Astrocyte of the hippocampus (primary cell): Measurements from ENCODE around the gene ITSN1.
A peak's percentile ranks its signal among the peaks of the same experiment; 100 is the strongest.
"Not testable (repeated sequence)": the region's sequence is repeated elsewhere in the genome, so short reads cannot be mapped to it uniquely, and the experiment has no call there.

Experiments used
- DNase-seq: peaks from one replicate; pipeline ENCODE4 v3.0.0; 2011; ENCODE audit warnings: low read depth, low spot score

Gene ITSN1

GRCh38 chr21:33642027-33642895 is at the start of gene ITSN1:
ITSN1 (plus strand) TSS chr21:33642501; CDS start chr21:33718829, 76,328 bp downstream.
- peak; percentile 100 for DNase-seq

DNA sequence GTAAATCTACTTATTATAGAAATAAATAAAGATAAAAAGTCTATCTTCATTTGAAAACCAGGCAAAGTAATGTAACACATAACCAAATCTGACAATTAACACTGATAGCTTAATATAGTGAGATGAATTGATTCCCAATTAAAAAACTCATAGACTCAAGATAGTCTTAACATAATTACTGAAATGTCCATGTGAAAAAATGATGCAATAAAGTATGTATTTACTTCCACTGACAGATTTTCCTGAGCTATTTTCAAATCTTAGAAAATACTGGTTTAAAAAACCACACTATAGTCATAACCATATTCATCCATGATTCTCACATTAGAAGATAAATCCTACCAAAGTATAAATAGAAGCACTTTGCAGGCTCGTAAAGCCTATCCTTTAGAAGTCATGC is 44.2 kb upstream of the ITSN1 start:
- DNase-seq = no peak

- no peak for DNase-seq
These were observed 33.7 kb upstream of the ITSN1 start for GRCh38 chr21:33608559-33608958.

DNA sequence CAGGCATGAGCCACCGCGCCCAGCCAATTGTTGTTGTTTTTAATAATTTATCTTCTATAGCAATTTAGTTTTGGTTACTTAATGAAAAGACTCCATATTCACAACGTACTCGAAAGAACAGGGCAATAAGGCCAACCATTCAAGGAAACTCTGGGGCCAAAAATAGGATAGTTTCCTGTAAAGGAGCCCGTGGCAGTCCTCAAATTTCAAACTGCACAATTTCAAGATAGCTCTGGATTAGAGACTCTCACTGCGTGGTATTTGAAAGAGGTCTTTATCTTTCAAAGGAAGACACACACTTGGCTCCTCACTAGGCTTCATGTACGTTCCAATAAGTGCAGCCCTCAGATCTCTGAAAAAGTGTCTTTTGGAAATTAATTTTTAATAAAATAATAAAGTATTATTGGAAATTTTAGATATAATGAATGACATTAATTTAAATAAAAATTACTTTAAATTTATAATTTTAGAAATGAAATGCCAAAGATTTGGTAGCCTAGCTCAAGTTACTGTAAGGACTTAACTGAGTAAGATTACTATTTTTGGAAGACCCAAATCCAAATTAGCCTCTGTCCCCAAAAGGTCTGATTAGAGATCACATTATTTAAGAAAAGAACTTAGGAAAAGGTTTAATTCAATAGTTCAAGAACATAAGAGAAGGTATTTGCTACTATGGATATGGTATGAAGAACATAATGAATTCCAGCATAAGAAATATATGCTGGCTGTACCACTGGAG is 31.1 kb upstream of the ITSN1 start:
- no peak for DNase-seq

GRCh38 chr21:33617565-33617964 is 24.7 kb upstream of the ITSN1 start:
- not testable (repeated sequence) for DNase-seq

DNA sequence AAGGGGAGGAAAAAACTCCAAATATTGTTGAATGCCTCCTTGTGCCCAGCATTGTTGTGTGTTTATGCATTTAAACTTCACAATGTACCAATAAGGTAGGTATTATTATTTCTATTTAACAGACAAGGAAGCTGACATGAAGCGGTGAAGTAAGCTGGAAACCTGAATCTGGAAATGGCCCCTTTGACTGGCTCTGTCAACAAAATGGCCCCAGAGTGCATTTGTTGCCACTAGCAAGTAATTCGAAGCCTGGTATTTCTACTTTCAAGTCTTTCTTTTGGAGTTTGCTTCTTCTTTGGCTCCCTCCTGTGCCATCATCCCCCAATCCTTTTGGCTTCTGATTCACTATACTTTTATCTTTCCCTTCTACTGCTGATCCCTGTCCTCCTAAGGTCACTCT is 23.9 kb upstream of the ITSN1 start:
- no peak for DNase-seq

GRCh38 chr21:33619726-33620125 is 22.6 kb upstream of the ITSN1 start:
- no peak for DNase-seq

- DNase-seq = no peak
These were observed 20.0 kb upstream of the ITSN1 start for GRCh38 chr21:33622253-33622652.

- DNase-seq = not testable (repeated sequence)
These were observed 16.1 kb upstream of the ITSN1 start for GRCh38 chr21:33626151-33626550.

DNA sequence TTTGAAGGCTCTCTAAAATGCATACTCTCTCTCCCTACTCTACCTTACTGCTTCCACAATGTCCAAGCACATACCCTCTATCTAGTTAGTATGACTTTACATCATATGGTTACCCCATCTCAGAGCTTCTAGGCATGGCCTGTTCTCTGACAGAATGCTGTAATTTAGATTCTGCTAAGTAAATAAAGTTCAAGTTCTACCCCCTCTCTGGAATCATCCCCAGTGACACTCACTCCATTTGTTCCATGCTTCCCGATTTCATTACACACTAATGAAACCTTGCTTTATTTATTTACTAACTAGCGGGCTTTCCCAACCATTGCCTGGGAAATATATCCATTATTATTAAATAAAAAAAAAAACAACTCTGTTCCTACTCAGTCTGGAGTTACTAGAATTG is 8.0 kb upstream of the ITSN1 start:
- no peak for DNase-seq

GRCh38 chr21:33640697-33641351 is 1.5 kb upstream of the ITSN1 start:
- DNase-seq = peak; percentile 46

DNA sequence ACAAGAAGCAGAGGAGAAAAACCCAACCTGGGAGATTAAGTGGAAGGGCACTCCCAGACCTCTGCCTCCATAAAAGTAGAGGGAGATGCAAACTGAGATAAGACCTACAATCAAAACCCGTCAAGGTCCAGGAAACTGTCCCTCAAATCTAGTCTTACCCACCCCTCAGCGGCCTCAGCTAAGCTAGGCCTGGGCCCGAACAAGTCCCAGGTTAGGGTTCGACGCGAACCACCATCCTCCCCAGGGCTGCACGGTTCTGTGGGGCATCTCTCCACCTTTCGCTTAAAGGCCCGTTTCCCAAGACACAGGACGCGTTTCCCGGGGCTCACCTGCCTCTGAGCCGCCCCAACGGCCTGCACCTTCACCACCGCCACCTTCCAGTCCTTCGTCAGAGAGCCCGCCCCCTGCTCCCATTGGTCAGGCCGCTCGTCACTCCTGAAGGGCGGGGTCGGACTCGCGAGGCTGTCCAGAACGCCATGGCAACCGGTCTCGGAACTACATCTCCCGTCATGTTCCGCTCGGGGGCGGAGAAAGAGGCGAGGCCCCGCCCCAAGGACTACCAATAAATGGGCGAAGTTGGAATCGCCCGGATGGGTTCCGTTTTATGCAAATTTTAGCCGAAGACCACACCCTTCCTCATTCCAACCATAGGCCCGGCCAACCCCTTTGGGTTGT is 812 bp upstream of the ITSN1 start, which contains the start of gene CRYZL1:
Gene CRYZL1, minus strand, starts transcription at position 390 of the 675 bp plus-strand sequence. CDS start 10,190 bp downstream, outside the sequence.
- peak; percentile 100 for DNase-seq

DNA sequence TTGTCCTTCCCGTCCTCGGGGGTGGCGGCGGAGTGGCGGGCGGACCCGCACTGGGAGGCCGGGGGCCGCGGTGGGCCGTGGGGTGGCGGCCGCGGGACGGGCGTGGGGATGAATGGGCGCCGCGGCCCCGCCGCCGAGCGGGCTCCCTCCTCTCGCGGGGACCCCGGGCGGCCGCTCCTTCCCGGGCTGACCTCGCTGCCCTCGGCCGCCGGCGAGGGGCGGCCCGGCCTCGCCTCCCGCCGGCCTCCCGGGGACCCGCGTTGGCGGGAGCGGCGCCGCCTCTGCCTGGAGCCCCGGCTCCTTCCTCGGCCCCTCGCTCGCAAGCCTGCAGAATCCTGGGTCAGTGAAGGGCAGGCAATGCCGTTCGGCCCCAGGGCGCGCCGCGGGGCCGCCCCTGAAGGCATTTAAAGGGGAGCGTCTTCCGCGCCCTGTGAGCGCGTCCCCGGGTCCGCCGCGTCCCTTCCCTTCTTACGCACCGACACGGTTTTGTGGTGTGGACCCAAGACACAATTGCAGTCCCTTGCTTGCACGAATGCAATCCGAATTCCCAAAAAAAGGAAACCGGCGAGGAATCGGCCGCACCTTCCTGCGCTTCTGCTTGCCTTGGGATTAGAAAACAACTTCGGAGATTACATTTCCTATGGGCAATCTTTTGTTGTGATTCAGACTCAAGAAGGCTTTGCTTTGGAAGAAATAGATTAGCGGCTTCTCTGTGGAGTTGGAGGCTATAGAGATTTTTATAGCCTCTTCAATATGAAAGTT is 776 bp downstream of the ITSN1 start:
- peak; percentile 58 for DNase-seq

- DNase-seq = peak; percentile 50
These were observed 1.5 kb downstream of the ITSN1 start for GRCh38 chr21:33643658-33644311.

- peak; percentile 23 for DNase-seq
These were observed 2.2 kb downstream of the ITSN1 start for GRCh38 chr21:33644383-33645074.

DNA sequence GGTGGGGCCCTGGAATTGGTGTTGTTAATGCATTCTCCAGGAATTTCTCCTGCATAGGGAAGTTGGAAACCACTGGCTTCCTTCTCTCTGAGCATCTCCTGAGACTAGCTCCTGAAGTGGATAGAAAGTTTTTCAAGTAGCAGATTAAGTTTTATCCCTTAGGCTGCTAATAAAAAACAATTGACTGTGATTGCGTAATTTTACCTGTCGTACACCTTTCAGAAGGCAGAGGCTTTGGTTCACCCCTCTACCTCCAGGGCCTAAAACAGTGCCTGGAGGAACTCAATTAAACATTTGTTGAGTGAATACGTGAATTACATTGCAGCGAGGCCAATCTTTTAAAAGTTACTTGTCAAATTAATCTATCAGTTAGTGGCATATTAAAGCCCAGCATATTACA is 3.4 kb downstream of the ITSN1 start:
- no peak for DNase-seq

GRCh38 chr21:33647587-33647986 is 5.3 kb downstream of the ITSN1 start:
- DNase-seq = no peak

GRCh38 chr21:33648555-33648954 is 6.3 kb downstream of the ITSN1 start:
- no peak for DNase-seq

DNA sequence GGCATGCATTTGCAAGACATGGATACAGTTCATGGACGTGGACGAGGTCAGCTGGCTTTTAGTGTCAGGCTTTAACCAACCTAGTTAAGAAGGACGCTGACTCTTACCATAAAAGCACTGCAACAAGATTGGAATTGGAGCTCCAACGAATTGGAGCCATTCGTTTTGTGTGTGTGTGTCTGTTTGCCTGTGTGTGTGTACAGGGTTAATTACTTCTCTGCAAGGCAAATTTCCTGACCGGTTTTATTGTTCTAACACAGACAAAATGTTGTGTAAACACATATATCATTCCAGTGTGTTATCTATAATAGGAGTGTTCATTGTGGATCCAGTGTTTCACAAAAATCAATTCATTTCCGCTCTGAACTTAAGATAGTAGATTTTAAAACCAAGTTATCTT is 7.9 kb downstream of the ITSN1 start:
- DNase-seq = no peak
